ENCODE measurements around the gene VAT1L.

- TF ChIP-seq CTCF (IDR thresholded peaks at IDR 0.05; ENCODE audit: low read length) (no peak), EZH2 (optimal IDR thresholded peaks at IDR 0.05; ENCODE audit: low read depth, low read length) (no peak), EZH2phosphoT487 (IDR thresholded peaks at IDR 0.05; ENCODE audit: low read length) (no peak)
Measured at GRCh38 chr16:77963185-77964044, 175.1 kb downstream of the VAT1L start.
